ENCODE data around the gene CCHCR1. TPM values are rescaled to one million over a fixed set of nuclear protein-coding genes. Genes with fewer than 3 reads are reported as not detected.
"Not testable (repeated sequence)": the region's sequence is repeated elsewhere in the genome, so short reads cannot be mapped to it uniquely, and the experiment has no call there.

The CCHCR1 gene
- total RNA-seq, 4 donors from 2014 or later, result 13.8 to 25.1 (median 18.7) TPM

GRCh38 chr6:31202259-31203166 is 44.9 kb upstream of the CCHCR1 start:
- H3K27me3 ChIP-seq, result no peaks in the 10 kb centered on the region
- peak overlapping the region in 3 of 4 donors; percentile 58 to 88 (median 84) for H3K27ac ChIP-seq
- H3K4me1 ChIP-seq, result peaks cover 0 to 28% (median 15%) of the 10 kb centered on the region in 4 donors
- peaks cover 0 to 8% (median 0%) of the 10 kb centered on the region in 4 donors for H3K9me3 ChIP-seq
- TF ChIP-seq EP300 (IDR thresholded peaks at IDR 0.05), result no peak
- TF ChIP-seq CTCF (IDR thresholded peaks at IDR 0.05), result no peak
- no peak for TF ChIP-seq POLR2A (IDR thresholded peaks at IDR 0.05)
- WGBS, 2 donors, result 49 to 50% methylated on average over 11 of the region's 11 CpGs
- no peak for DNase-seq (ENCODE audit: low spot score in 2 of 2)
- H3K36me3 ChIP-seq, result peaks cover 0 to 9% (median 0%) of the 10 kb centered on the region in 3 donors
- H3K4me3 ChIP-seq, result no peak overlapping the region

- H3K27ac ChIP-seq, result peak overlapping the region in 3 of 4 donors; percentile 90 to 99 (median 97)
- H3K4me1 ChIP-seq, result peaks cover 0 to 29% (median 15%) of the 10 kb centered on the region in 4 donors
- H3K36me3 ChIP-seq; DNase-seq (ENCODE audit: low spot score in 2 of 2); H3K9me3 ChIP-seq; H3K27me3 ChIP-seq: not testable (repeated sequence)
- H3K4me3 ChIP-seq, result peak overlapping the region in 2 of 4 donors; percentile 56 to 69
- WGBS, 2 donors, result 85 to 89% methylated on average over 4 of the region's 4 CpGs
Observed at GRCh38 chr6:31199105-31199452, 41.5 kb upstream of the CCHCR1 start.

GRCh38 chr6:31197559-31198305 is 40.1 kb upstream of the CCHCR1 start:
- peak overlapping the region; percentile 90 to 99 (median 98) for H3K27ac ChIP-seq
- peaks cover 0 to 8% (median 0%) of the 10 kb centered on the region in 4 donors for H3K9me3 ChIP-seq
- H3K27me3 ChIP-seq, result no peaks in the 10 kb centered on the region
- peaks cover 0 to 9% (median 0%) of the 10 kb centered on the region in 3 donors for H3K36me3 ChIP-seq
- H3K4me3 ChIP-seq, result peak overlapping the region; percentile 56 to 95 (median 64)
- 0% methylated on average over 44 to 45 of the region's 45 CpGs for WGBS, 2 donors
- peaks cover 0 to 19% (median 7%) of the 10 kb centered on the region in 4 donors for H3K4me1 ChIP-seq
- DNase-seq (ENCODE audit: low spot score in 2 of 2), result peak; percentile 85 to 87
- TF ChIP-seq CTCF (IDR thresholded peaks at IDR 0.05) (peak in 1 of 5 experiments; percentile 7), EP300 (IDR thresholded peaks at IDR 0.05) (peak in 1 of 2 donors; percentile 83), POLR2A (IDR thresholded peaks at IDR 0.05) (peak; percentile 43 to 79)

- not testable (repeated sequence) for H3K27me3 ChIP-seq; H3K9me3 ChIP-seq; DNase-seq (ENCODE audit: low spot score in 2 of 2); H3K36me3 ChIP-seq
- Histone ChIP-seq H3K4me1 (peaks cover 0 to 12% (median 4%) of the 10 kb centered on the region in 4 donors), H3K4me3 (peak overlapping the region; percentile 56 to 95 (median 64)), H3K27ac (peak overlapping the region; percentile 17 to 99 (median 98))
- 77 to 82% methylated on average over 25 of the region's 25 CpGs for WGBS, 2 donors
Observed at GRCh38 chr6:31196251-31197022, 38.8 kb upstream of the CCHCR1 start.

GRCh38 chr6:31195308-31195979 is 37.8 kb upstream of the CCHCR1 start:
- H3K27ac ChIP-seq; H3K9me3 ChIP-seq; DNase-seq (ENCODE audit: low spot score in 2 of 2); H3K4me3 ChIP-seq; H3K27me3 ChIP-seq; H3K36me3 ChIP-seq: not testable (repeated sequence)
- WGBS, 2 donors, result 92 to 97% methylated on average over 21 to 23 of the region's 41 CpGs
- peaks cover 0 to 12% (median 4%) of the 10 kb centered on the region in 4 donors for H3K4me1 ChIP-seq

All from tibial nerve (tissue), 4 donors.